Renal cortical epithelial cell (primary cell): ENCODE results near the gene CLEC10A. TPM values are rescaled to one million over a fixed set of nuclear protein-coding genes. Genes with fewer than 3 reads are reported as not detected.
"Not testable (repeated sequence)": the region's sequence is repeated elsewhere in the genome, so short reads cannot be mapped to it uniquely, and the experiment has no call there.

Source experiments
- DNase-seq: peaks from one replicate; pipeline ENCODE4 v3.0.0-alpha.2; 2011; ENCODE audit warnings: low read depth
- total RNA-seq: library from RNA; depleted of rRNA; stranded (reverse); fragments of >200 nt; gene quantifications from 2 replicates; pipeline ENCODE4 v1.2.3, GENCODE V29; 2014

CLEC10A gene
- total RNA-seq, result not detected in 2 replicates

GRCh38 chr17:7079581-7080455, at the start of gene CLEC10A:
Gene CLEC10A, minus strand, starts transcription at chr17:7080251. Its CDS starts 1,439 bp downstream, at chr17:7078812.
- no peak for DNase-seq

GRCh38 chr17:7129311-7129710, 49.3 kb upstream of the CLEC10A start:
- DNase-seq, result no peak

DNA sequence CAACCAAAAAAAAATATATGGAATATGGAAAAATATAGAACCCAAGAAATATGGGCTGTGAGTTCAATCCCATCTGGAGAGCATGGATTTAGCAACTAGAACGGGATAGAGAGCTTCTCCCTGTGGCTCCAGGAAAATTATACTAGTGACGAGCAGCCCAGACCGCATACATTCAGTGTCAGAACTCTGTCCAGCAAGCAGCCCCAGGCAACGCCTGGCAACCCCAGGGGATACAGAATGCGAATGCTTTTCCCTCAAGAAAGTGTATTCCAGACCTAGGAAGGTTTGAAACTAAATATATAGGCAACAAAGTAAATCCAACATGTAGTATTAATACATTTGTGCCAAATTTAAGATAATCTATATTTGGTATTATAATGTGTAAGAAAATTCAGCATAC, 48.1 kb upstream of the CLEC10A start:
- DNase-seq, result no peak

GRCh38 chr17:7127501-7127900, 47.5 kb upstream of the CLEC10A start:
- DNase-seq, result not testable (repeated sequence)

GRCh38 chr17:7126386-7126785, 46.3 kb upstream of the CLEC10A start:
- DNase-seq, result not testable (repeated sequence)

DNA sequence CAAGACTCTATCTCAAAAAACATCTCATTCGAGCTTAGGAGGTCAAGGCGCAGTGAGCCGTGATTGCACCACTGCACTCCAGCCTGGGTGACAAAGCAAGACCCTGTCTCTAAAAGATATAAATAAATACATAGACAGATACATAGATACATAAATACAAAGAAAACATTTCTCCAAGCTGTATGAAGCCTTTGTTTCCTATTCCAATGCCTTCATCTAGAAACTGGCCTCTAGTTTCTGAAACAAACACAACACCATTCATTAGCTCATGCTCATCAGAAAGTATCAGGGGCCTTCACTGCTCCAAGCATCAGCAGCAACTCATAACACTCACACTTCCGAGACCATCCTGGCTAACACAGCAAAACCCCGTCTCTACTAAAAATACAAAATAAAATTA, 44.9 kb upstream of the CLEC10A start:
- no peak for DNase-seq

DNA sequence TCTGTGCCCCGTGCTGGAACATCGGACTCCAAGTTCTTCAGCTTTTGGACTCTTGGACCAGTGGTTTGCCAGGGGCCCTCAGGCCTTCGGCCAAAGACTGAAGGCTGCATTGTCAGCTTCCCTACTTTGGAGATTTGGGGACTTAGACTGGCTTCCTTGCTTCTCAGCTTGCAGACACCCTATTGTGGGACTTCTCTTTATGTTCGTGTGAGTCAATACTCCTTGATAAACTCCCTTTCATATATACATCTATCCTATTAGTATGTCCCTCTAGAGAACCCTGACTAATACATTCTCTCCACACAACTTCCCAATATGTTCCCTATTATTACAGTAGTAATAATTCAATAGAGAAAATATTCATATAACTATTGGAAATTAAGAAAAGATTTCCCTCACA, 43.8 kb upstream of the CLEC10A start:
- no peak for DNase-seq

- no peak for DNase-seq
Measured at GRCh38 chr17:7122381-7122780, 42.3 kb upstream of the CLEC10A start.

- not testable (repeated sequence) for DNase-seq
Measured at GRCh38 chr17:7120635-7121034, 40.6 kb upstream of the CLEC10A start.

DNA sequence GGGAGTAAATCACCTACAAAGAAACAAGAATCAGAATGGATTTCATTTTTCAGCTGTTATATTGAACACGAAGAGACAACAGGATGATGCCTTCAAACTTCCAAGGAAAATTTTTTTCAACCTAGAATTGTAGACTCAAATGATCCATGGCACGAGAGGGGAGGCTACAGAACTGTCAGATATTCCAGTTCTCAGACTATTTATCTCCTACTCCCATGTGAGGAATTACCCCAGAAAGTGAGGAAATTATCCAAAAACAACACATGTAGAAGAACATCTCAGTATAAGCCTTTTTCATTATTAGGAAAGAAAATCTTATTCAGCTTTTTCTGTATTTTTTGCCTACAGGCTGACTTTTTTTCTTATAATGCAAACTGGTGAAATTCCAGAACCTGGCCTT, 40.1 kb upstream of the CLEC10A start:
- no peak for DNase-seq

- no peak for DNase-seq
Measured at GRCh38 chr17:7119314-7119713, 39.3 kb upstream of the CLEC10A start.

- DNase-seq, result no peak
Measured at GRCh38 chr17:7114875-7115614, 35.0 kb upstream of the CLEC10A start.

DNA sequence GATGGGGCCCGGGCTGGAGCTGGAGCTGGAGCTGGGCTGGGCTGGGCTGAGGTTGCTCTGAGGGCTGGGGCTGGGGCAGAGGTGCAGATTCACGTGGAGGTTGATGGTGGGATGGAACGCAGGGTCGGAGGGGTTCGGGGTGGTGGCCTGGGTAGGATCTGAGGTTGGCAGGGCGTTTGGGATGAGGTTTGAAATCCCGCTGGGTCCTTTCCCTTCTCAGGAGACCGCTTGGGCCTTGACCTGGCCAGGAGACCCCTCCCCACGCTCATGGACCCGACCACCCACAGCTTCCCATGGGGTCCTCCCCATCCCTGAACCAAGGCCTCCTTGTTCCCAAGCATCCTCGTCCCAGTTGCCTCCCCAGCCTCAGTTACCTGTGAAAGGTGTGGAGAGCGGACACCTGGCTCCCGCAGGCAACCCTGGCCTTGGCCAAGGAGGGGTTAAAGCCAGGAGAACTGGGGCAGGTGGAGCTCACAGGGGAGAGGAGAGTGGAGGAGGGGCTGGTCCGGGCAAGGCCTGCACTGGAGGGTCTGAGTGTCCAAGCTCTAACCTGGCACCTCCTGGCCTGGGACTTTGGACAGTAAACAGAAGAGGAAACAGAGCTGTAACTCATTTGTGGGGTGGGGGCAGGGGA, 34.3 kb upstream of the CLEC10A start, which contains the start of gene ASGR2:
Gene ASGR2, minus strand, starts transcription at position 582 of the 634 bp plus-strand sequence. CDS start 582 bp downstream, outside the sequence.
- DNase-seq, result no peak

GRCh38 chr17:7113273-7114071, 33.4 kb upstream of the CLEC10A start:
- no peak for DNase-seq

- DNase-seq, result no peak
Measured at GRCh38 chr17:7112510-7113108, 32.6 kb upstream of the CLEC10A start.

DNA sequence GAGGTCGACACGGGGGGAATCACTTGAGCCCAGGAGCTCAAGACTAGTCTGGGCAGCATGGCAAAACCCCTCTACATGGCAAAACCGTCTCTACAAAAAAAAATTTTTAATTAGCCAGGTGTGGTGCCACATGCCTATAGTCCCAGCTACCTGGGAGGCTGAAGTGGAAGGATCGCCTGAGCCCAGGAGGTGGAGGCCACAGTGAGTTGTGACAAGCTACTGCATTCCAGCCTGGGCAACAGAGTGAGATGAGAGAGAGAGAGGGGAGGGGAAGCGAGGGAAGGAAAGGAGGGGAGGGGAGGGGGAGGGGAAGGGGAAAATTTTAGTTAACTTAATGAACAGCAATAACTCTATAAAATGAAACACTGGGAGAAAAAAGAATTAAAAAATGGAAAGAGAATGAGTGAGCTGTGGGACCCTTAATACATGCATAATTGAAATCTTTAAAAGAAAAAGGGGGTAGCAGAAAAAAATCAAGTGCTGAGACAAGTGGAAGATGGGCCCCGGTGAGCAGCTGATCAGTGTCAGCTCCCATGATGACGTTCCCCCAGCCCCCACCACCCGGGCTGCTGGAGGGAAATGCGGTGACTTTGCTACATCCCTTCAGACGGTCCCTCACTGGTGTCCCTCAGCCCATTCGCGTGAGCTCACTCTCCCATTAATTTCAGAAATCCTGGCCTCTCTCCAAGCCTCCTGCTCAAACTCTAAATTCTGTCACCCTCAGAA, 31.9 kb upstream of the CLEC10A start:
- no peak for DNase-seq

GRCh38 chr17:7110617-7111306, 30.7 kb upstream of the CLEC10A start:
- no peak for DNase-seq

GRCh38 chr17:7109461-7110322, 29.6 kb upstream of the CLEC10A start:
- DNase-seq, result no peak

DNA sequence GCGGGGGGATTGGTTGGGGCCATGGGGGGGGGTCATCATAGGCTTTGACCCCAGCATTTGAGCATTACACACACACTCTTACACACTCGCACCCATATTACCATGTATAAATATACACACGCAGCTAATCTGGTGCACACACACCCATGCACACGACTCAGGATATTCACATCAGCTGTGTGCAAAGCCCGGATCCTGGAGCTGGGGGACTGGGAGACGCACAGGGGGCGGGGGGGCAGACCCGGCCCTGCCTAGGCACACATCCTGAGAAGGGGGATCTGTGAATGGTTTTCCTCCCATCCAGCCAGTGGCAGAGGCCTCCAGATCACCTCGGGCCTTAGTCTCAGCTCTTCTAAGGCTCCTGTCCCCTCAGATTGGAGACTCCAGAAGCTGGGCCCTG, 28.9 kb upstream of the CLEC10A start:
- DNase-seq, result no peak
